GM15510 (cell line): Measurements from ENCODE around the gene LRRC10B.

Source experiments
- POLR2A ChIP-seq: IDR thresholded peaks from 3 replicates; pipeline ENCODE4 v1.6.1; 2011; ENCODE audit warnings: borderline replicate concordance; ENCODE audit not compliant: insufficient read length; ENCODE audit errors: extremely low read depth

LRRC10B gene

GRCh38 chr11:61507962-61508861 is at the start of gene LRRC10B:
TSS of gene LRRC10B (plus strand) at chr11:61508749. CDS start at chr11:61508999, 250 bp downstream.
- no peak for TF ChIP-seq POLR2A

GRCh38 chr11:61460474-61460881 is 48.1 kb upstream of the LRRC10B start:
- TF ChIP-seq POLR2A: no peak

GRCh38 chr11:61460986-61461385 is 47.6 kb upstream of the LRRC10B start:
- no peak for TF ChIP-seq POLR2A

- no peak for TF ChIP-seq POLR2A
Observed at GRCh38 chr11:61468002-61468401, 40.5 kb upstream of the LRRC10B start.

- no peak for TF ChIP-seq POLR2A
Observed at GRCh38 chr11:61472282-61472681, 36.3 kb upstream of the LRRC10B start.

GRCh38 chr11:61472868-61473267 is 35.7 kb upstream of the LRRC10B start:
- no peak for TF ChIP-seq POLR2A

GRCh38 chr11:61473370-61474012 is 35.1 kb upstream of the LRRC10B start:
- TF ChIP-seq POLR2A: no peak

- no peak for TF ChIP-seq POLR2A
Observed at GRCh38 chr11:61474013-61474643, 34.4 kb upstream of the LRRC10B start.

GRCh38 chr11:61475433-61475832 is 33.1 kb upstream of the LRRC10B start:
- TF ChIP-seq POLR2A: no peak

GRCh38 chr11:61476371-61476770 is 32.2 kb upstream of the LRRC10B start:
- no peak for TF ChIP-seq POLR2A

- TF ChIP-seq POLR2A: no peak
Observed at GRCh38 chr11:61477126-61477525, 31.4 kb upstream of the LRRC10B start.

- no peak for TF ChIP-seq POLR2A
Observed at GRCh38 chr11:61477727-61478148, 30.8 kb upstream of the LRRC10B start.

- TF ChIP-seq POLR2A: no peak
Observed at GRCh38 chr11:61480261-61480993, 28.1 kb upstream of the LRRC10B start.

- no peak for TF ChIP-seq POLR2A
Observed at GRCh38 chr11:61480994-61481335, 27.6 kb upstream of the LRRC10B start.

GRCh38 chr11:61481806-61482205 is 26.7 kb upstream of the LRRC10B start:
- TF ChIP-seq POLR2A: no peak
